K562 (cell line): ENCODE measurements around the gene CNOT11. TPM values are rescaled to one million over a fixed set of nuclear protein-coding genes. Genes with fewer than 3 reads are reported as not detected.
A peak's percentile ranks its signal among the peaks of the same experiment; 100 is the strongest.

Source experiments
- CAMTA2 ChIP-seq: fragments of 250-450 bp; sonication (Bioruptor Pico); conservative IDR thresholded peaks from 2 replicates; pipeline ENCODE4 v1.5.1; 2022
- DNMT1 ChIP-seq: fragments of 450-650 bp; IDR thresholded peaks from 2 replicates; pipeline ENCODE4 v1.6.1; 2016; ENCODE audit warnings: antibody characterized with exemption, mild to moderate bottlenecking
- GABPB1 ChIP-seq: sonication (generic); formaldehyde crosslinking; IDR thresholded peaks from 2 replicates; pipeline ENCODE4 v1.8.0; 2022; ENCODE audit warnings: mild to moderate bottlenecking, missing genetic modification reagents
- PURB ChIP-seq: sonication (generic); formaldehyde crosslinking; IDR thresholded peaks from 2 replicates; pipeline ENCODE4 v1.9.0; 2021; ENCODE audit warnings: low read depth, mild to moderate bottlenecking, missing genetic modification reagents
- SRSF9 ChIP-seq: fragments of 200-400 bp; formaldehyde crosslinking; IDR thresholded peaks from 2 replicates; pipeline ENCODE4 v1.6.1; 2017; ENCODE audit warnings: low read depth, low read length, borderline replicate concordance
- TAF9B ChIP-seq: fragments of 450-650 bp; IDR thresholded peaks from 2 replicates; pipeline ENCODE4 v1.6.1; 2018; ENCODE audit warnings: mild to moderate bottlenecking; ENCODE audit not compliant: partially characterized antibody
- TBP ChIP-seq: optimal IDR thresholded peaks from 2 replicates; pipeline ENCODE3; 2011; ENCODE audit warnings: low read depth, low read length, improper control_type of control experiment
- THRAP3 ChIP-seq: fragments of 450-650 bp; IDR thresholded peaks from 2 replicates; pipeline ENCODE4 v1.6.1; 2016; ENCODE audit warnings: mild to moderate bottlenecking, inconsistent platforms, borderline replicate concordance
- ZNF134 ChIP-seq: fragments of 250-450 bp; sonication (Bioruptor Pico); conservative IDR thresholded peaks from 2 replicates; pipeline ENCODE4 v1.4.0; 2020
- ZNF316 ChIP-seq: fragments of 450-650 bp; IDR thresholded peaks from 2 replicates; pipeline ENCODE4 v1.6.1; 2016
- ZNF445 ChIP-seq: fragments of 250-450 bp; sonication (Bioruptor Pico); IDR thresholded peaks from 2 replicates; pipeline ENCODE4 v1.4.0; 2020; ENCODE audit warnings: low read depth, mild to moderate bottlenecking, moderate library complexity
- ZNF589 ChIP-seq: fragments of 200-800 bp; sonication (Bioruptor generic); IDR thresholded peaks from 2 replicates; pipeline ENCODE4 v1.6.1; 2016; ENCODE audit warnings: low read depth, missing genetic modification characterization, missing compliant biosample characterization
- polyA plus RNA-seq, 8 experiments: library from polyadenylated mRNA; depleted of rRNA in 4 of 8; stranded (reverse) in 5 of 8; unstranded in 3 of 8; fragments of >200 nt; fragmentation: Nextera tagmentation in 2 of 8; fragmentation: Illumina TruSeq in 1 of 8; extraction: Ambion mirVana in 2 of 8; extraction: Trizol in 1 of 8; gene quantifications; 2 replicates each; pipeline versions ENCODE4 v1.2.1 to v1.2.3, GENCODE V29; 2011 to 2014; ENCODE audit warnings: inconsistent platforms in 1 of 8, missing spikeins in 1 of 8
- total RNA-seq, 7 experiments: library from RNA; depleted of rRNA in 6 of 7; stranded (reverse); fragments of >200 nt in 6 of 7; fragmentation: Illumina TruSeq in 2 of 7; extraction: Trizol in 2 of 7; gene quantifications; 2 replicates each; pipeline versions ENCODE4 v1.2.1 to v1.2.3, GENCODE V29; 2011 to 2021; ENCODE audit warnings: low replicate concordance in 1 of 7
- TF ChIP-seq, protein P1 (sequence below): sonication (generic); formaldehyde crosslinking; IDR thresholded peaks from 2 replicates; pipeline ENCODE4 v1.8.0; 2023; ENCODE audit warnings: missing genetic modification reagents, mild to moderate bottlenecking, borderline replicate concordance
- TF ChIP-seq, protein P2 (sequence below): fragments of 450-650 bp; IDR thresholded peaks from 2 replicates; pipeline ENCODE4 v1.6.1; 2016; ENCODE audit warnings: mild to moderate bottlenecking
- TF ChIP-seq, protein P3 (sequence below): fragments of 450-650 bp; formaldehyde crosslinking; IDR thresholded peaks from 2 replicates; pipeline ENCODE4 v1.4.0; 2020; ENCODE audit warnings: mild to moderate bottlenecking
- TF ChIP-seq, protein P4 (sequence below): IDR thresholded peaks from 2 replicates; pipeline ENCODE4 v1.6.1; 2014; ENCODE audit warnings: antibody characterized with exemption

Gene CNOT11
- total and polyA plus RNA-seq, 9 of the 15 experiments (the other 6 are each of a cell fraction or from before 2014, with no cell fraction given), result 12.7 to 163 (median 64.2) TPM

DNA sequence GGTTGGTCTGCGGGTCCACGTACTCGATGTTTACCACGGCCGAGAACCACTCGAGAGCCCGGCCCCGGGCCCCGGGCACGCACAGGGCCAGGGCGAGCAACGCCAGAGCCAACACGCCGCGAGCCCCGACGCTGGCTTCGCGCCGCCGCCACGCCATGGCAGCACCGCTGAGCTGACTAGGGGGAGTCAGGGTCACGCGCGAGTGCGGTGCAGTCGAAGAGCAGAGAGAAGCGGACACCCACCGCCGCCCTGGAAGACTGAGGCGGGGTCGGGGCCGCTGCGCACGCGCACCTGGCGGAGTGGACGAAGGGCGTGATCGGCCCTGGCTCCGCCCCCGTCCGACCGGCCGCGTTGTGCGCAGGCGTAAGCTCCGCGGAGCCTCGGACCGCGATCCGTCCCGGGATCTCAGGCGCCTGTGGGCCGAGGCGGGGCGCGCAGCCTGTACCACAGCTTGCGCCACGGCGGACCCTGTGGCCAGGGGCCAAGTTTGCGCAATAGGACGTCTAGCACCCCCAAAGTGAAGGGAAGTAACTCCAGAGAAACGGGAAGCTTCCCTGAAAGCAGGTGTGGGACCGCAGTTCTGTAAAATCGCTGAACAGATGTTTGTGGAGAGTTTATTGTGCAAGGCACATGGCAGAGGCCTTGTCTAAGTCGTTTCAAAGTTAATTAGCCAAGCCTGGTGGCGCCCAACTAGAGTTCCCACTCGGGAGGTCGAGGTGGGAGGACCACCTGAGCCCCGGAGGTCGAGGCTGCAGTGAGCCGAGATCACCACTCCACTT lies 55.9 kb downstream of the CNOT11 start, which contains the start of gene RNF149 (continued):
- TF ChIP-seq, protein P1, sequence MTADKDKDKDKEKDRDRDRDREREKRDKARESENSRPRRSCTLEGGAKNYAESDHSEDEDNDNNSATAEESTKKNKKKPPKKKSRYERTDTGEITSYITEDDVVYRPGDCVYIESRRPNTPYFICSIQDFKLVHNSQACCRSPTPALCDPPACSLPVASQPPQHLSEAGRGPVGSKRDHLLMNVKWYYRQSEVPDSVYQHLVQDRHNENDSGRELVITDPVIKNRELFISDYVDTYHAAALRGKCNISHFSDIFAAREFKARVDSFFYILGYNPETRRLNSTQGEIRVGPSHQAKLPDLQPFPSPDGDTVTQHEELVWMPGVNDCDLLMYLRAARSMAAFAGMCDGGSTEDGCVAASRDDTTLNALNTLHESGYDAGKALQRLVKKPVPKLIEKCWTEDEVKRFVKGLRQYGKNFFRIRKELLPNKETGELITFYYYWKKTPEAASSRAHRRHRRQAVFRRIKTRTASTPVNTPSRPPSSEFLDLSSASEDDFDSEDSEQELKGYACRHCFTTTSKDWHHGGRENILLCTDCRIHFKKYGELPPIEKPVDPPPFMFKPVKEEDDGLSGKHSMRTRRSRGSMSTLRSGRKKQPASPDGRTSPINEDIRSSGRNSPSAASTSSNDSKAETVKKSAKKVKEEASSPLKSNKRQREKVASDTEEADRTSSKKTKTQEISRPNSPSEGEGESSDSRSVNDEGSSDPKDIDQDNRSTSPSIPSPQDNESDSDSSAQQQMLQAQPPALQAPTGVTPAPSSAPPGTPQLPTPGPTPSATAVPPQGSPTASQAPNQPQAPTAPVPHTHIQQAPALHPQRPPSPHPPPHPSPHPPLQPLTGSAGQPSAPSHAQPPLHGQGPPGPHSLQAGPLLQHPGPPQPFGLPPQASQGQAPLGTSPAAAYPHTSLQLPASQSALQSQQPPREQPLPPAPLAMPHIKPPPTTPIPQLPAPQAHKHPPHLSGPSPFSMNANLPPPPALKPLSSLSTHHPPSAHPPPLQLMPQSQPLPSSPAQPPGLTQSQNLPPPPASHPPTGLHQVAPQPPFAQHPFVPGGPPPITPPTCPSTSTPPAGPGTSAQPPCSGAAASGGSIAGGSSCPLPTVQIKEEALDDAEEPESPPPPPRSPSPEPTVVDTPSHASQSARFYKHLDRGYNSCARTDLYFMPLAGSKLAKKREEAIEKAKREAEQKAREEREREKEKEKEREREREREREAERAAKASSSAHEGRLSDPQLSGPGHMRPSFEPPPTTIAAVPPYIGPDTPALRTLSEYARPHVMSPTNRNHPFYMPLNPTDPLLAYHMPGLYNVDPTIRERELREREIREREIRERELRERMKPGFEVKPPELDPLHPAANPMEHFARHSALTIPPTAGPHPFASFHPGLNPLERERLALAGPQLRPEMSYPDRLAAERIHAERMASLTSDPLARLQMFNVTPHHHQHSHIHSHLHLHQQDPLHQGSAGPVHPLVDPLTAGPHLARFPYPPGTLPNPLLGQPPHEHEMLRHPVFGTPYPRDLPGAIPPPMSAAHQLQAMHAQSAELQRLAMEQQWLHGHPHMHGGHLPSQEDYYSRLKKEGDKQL (CRISPR knock-in tag), result no peak
- no peak for TF ChIP-seq CAMTA2
- TF ChIP-seq ZNF589 (CRISPR knock-in tag), result no peak; the same call in 1 of the 2 replicates
- TF ChIP-seq ZNF316, result no peak; the same call in 1 of the 2 replicates
- TF ChIP-seq DNMT1, result no peak
- TF ChIP-seq TAF9B, result peak; percentile 26
- no peak for TF ChIP-seq PURB (CRISPR knock-in tag)
- no peak for TF ChIP-seq GABPB1 (CRISPR knock-in tag)
- no peak for TF ChIP-seq THRAP3
- no peak for TF ChIP-seq ZNF445 (CRISPR knock-in tag)
- TF ChIP-seq ZNF134 (CRISPR knock-in tag), result no peak
- TF ChIP-seq, protein P2, sequence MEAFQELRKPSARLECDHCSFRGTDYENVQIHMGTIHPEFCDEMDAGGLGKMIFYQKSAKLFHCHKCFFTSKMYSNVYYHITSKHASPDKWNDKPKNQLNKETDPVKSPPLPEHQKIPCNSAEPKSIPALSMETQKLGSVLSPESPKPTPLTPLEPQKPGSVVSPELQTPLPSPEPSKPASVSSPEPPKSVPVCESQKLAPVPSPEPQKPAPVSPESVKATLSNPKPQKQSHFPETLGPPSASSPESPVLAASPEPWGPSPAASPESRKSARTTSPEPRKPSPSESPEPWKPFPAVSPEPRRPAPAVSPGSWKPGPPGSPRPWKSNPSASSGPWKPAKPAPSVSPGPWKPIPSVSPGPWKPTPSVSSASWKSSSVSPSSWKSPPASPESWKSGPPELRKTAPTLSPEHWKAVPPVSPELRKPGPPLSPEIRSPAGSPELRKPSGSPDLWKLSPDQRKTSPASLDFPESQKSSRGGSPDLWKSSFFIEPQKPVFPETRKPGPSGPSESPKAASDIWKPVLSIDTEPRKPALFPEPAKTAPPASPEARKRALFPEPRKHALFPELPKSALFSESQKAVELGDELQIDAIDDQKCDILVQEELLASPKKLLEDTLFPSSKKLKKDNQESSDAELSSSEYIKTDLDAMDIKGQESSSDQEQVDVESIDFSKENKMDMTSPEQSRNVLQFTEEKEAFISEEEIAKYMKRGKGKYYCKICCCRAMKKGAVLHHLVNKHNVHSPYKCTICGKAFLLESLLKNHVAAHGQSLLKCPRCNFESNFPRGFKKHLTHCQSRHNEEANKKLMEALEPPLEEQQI, result no peak
- TF ChIP-seq, protein P3, sequence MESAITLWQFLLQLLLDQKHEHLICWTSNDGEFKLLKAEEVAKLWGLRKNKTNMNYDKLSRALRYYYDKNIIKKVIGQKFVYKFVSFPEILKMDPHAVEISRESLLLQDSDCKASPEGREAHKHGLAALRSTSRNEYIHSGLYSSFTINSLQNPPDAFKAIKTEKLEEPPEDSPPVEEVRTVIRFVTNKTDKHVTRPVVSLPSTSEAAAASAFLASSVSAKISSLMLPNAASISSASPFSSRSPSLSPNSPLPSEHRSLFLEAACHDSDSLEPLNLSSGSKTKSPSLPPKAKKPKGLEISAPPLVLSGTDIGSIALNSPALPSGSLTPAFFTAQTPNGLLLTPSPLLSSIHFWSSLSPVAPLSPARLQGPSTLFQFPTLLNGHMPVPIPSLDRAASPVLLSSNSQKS (CRISPR knock-in tag), result no peak
- TF ChIP-seq TBP, result peak; percentile 84
- no peak for TF ChIP-seq SRSF9
- TF ChIP-seq, protein P4, sequence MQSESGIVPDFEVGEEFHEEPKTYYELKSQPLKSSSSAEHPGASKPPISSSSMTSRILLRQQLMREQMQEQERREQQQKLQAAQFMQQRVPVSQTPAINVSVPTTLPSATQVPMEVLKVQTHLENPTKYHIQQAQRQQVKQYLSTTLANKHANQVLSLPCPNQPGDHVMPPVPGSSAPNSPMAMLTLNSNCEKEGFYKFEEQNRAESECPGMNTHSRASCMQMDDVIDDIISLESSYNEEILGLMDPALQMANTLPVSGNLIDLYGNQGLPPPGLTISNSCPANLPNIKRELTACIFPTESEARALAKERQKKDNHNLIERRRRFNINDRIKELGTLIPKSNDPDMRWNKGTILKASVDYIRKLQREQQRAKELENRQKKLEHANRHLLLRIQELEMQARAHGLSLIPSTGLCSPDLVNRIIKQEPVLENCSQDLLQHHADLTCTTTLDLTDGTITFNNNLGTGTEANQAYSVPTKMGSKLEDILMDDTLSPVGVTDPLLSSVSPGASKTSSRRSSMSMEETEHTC, result peak; percentile 45; the same call in 1 of the 2 replicates
